TTC549 (cell line): Measurements from ENCODE around the gene AKAP10.
A peak's percentile ranks its signal among the peaks of the same experiment; 100 is the strongest.
"Not testable (repeated sequence)": the region's sequence is repeated elsewhere in the genome, so short reads cannot be mapped to it uniquely, and the experiment has no call there.

Experiments
- FAIRE-seq: peaks from 2 replicates; lab custom pipeline; 2012; peaks lifted over from hg19 to GRCh38; lab: Jason Lieb, UNC

Gene AKAP10, protein sequence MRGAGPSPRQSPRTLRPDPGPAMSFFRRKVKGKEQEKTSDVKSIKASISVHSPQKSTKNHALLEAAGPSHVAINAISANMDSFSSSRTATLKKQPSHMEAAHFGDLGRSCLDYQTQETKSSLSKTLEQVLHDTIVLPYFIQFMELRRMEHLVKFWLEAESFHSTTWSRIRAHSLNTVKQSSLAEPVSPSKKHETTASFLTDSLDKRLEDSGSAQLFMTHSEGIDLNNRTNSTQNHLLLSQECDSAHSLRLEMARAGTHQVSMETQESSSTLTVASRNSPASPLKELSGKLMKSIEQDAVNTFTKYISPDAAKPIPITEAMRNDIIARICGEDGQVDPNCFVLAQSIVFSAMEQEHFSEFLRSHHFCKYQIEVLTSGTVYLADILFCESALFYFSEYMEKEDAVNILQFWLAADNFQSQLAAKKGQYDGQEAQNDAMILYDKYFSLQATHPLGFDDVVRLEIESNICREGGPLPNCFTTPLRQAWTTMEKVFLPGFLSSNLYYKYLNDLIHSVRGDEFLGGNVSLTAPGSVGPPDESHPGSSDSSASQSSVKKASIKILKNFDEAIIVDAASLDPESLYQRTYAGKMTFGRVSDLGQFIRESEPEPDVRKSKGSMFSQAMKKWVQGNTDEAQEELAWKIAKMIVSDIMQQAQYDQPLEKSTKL

DNA sequence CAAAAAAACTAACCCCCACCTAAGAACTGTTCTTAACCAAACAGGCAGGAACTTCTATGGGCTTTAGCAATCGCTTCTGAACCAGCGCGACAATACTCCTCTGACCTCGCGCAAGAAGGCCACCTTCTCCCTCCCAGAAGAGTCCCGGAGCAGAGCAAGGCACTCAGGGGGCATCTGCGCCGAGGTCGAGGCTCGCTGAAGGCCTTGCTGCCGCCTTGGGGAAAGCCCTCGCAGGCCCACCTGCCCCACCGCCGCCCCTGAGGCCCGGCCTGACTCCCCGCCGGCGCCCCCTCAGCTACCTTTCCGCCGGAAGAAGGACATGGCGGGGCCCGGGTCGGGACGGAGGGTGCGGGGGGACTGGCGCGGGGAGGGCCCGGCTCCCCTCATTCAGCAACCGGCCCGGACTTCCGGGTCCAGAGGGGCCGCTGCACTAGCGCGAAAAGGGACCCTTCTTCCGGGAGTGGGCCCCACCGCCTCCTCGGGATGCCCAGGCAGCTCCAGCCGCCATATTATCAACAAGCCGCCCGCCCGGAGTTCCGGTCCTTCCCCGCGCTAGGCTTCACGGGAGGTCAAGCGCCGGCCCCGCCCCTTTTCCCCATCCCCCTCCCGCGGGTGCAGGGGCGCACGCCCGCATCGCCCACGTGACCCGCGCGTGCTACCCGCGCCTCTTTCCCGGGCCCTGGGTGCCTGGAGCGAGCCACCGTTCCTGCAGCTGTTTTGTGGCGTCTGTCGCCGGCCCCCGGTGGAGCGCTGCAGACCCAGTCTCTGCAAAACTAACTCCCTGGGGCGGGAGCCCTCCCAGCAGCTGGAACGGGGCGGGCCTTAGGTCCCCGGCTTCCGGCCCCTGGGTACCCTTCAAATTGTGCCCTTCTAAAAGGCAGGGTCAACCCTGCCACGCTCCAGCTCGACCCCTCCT is at the start of gene AKAP10:
Gene AKAP10 (minus strand): TSS at position 536 of the 916 bp plus-strand sequence. CDS start 149 bp downstream, at position 387.
- FAIRE-seq: no peak

- FAIRE-seq: no peak
Measured at GRCh38 chr17:20026960-20027359, 49.3 kb upstream of the AKAP10 start.

- no peak for FAIRE-seq
Measured at GRCh38 chr17:20022701-20023100, 45.1 kb upstream of the AKAP10 start.

DNA sequence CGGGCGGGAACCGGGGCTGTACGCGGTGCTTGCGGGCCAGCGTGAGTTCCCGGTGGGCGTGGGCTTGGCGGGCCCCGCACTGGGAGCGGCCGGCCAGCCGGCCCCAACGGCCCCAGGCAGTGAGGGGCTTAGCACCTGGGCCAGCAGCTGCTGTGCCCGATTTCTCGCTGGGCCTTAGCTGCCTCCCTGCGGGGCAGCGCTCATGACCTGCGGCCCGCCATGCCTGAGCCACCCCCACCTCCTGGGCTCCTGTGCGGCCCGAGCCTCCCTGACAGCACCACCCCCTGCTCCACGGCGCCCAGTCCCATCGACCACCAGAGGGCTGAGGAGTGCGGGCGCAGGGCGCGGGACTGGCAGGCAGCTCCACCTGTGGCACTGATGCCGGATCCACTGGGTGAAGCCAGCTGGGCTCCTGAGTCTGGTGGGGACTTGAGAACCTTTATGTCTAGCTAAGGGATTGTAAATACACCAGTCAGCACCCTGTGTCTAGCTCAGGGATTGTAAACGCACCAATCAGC is 38.9 kb upstream of the AKAP10 start:
- not testable (repeated sequence) for FAIRE-seq

- no peak for FAIRE-seq
Measured at GRCh38 chr17:20012017-20012536, 34.4 kb upstream of the AKAP10 start.

GRCh38 chr17:20010936-20011335 is 33.3 kb upstream of the AKAP10 start:
- FAIRE-seq: no peak

GRCh38 chr17:20010099-20010863 is 32.7 kb upstream of the AKAP10 start:
- peak; percentile 63 for FAIRE-seq

- no peak for FAIRE-seq
Measured at GRCh38 chr17:20009302-20010098, 31.9 kb upstream of the AKAP10 start, which contains the start of gene SPECC1. TSS of gene SPECC1 (plus strand) at chr17:20009359. CDS start at chr17:20096652, 87,293 bp downstream.

DNA sequence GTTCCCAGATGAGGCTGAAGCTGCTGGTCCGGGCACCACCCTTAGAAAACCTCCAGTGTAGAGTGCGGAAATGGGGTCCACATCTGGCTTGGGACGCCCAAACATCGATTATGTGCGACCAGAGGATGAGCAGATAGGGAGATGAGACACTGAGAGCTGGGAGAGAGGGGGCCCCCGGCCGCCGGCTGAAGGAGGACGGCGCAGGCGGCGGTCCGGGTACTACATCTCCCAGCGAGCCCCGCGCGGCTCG is 31.3 kb upstream of the AKAP10 start:
- FAIRE-seq: no peak

DNA sequence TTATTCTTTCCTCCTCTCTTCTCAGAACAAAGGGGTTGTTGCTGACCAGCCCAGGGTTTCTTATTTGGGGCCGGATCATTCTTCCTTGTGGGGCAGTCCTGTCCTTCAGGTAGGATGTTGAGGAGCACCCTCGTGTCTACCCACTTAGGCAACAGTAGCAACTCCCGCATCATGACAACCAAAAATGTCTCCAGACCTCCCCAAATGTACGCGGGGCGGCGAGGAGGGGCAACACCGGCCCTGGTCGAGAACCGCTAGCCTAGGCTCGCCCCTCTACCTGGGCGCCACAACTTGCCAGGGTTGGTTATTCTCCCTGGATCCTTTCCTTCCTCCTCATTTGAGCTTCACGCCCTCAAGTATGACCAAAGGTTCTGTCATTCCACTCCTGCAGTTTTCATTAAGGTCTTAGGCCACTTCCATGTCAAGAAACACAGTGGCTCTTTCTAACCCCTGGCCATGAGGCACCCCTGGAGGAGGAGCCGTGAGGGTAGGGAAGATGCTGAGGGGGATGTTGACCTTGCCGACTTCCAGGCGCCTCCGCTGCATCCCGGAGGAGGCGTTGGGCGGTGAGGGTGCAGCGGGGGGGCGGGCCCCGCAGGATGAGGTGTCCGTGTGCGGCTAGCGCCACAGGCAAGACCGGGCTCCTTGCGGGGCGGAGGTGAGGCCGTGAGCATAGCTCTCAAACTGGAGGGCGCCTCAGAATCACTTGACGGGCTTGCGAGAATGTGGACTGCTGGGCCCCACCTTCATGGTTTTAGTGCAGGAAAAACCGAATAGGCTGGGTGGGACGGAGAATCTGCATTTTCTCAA is 30.8 kb upstream of the AKAP10 start:
- FAIRE-seq: no peak

- FAIRE-seq: no peak
Measured at GRCh38 chr17:19996502-19996901, 18.9 kb upstream of the AKAP10 start.

DNA sequence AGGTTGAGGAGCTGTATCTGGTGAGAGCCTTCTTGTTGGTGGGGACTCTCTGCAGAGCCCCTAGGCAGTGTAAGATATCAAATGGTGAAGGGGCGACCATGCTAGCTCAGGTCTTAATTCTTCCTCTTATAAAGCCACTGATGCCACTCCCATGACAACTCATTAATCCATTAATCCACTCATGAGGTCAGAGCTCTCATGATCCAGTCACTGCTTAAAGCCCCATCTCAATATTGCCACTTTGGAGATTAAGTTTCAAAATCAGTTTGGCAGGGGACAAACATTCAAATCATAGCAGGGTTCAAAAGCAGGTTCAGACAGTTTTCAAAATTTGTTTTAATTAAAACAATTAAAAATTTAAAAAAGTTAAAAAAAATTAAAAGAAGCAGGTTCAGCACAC is 18.5 kb upstream of the AKAP10 start:
- FAIRE-seq: no peak

DNA sequence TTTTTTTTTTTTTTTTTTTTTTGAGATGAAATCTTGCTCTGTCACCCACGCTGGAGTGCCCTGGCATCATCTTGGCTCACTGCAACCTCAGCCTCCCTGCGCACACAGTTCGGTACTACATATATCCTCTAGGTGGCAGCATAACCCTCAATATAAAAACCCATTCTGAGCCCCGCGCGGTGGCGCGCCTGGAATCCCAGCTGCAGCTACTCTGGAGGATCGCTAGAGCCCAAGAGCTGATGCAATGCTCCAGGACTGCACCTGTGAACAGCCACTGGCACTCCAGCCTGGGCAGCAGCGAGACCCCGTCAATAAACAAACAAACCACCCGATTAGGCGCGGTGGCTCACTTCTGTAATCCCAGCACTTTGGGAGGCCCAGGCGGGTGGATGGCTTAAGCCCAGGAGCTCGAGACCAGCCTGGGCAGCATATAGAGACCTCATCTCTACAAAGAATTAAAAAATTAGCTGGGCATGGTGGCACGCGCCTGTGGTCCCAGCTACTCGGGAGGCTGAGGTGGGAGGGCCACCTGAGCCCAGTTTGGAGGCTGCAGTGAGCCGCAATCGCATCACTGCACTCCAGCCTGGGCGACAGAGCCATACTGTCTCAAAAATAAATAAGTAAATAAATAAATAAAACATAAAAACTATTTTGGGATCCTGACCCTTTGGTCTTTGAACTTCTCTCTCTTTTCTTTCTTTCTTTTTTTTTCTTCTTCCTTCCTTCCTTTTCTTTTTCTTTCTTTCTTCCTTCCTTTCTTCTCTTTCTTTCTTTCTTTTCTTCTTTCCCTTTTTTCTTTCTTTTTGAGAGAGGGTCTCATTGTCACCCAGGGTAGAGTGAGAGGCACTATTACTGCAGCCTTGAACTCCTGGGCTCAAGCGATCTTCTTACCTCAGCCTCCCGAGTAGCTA is 15.4 kb upstream of the AKAP10 start:
- FAIRE-seq: peak; percentile 71

GRCh38 chr17:19991252-19991885 is 13.7 kb upstream of the AKAP10 start:
- no peak for FAIRE-seq

GRCh38 chr17:19987897-19988296 is 10.3 kb upstream of the AKAP10 start:
- FAIRE-seq: no peak

DNA sequence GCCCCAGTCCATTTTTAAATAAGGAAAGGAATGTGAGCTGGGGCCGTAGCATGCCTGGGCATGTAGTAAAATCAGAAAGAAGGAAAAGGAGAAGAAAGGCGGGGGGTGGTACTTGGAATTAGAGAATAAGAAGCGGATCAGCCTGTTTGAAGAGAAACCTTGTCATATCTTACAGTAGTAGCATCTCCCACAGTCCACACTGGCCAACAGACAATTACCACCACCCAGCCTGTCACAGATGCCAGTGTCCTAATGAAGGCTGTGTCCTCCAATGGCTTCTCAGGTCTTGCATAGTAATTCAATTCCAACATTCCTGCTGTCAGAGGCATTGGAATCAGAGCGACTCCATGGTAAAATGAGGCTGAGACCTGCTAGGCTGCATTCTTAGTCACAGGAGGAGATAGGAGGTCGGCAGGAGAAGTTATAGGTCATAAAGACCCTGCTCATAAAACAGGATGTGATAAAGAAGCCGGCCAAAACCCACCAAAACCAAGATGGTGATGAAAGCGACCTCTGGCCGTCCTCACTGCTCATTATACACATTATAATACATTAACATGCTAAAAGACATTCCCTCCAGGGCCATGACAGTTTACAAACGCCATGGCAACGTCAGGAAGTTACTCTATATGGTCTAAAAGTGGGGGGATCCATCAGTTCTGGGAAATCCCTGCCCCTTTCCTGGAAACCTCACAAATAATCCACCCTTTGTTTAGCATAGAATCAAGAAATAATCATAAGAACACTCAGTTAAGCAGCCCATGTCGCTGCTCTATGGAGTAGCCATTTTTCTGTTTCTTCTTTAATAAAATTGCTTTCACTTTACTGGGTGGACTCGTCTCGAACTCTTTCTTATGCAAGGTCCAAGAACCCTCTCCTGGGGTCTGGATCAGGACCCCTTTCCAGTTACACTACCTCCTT is 9.6 kb upstream of the AKAP10 start:
- no peak for FAIRE-seq
